Bronchial epithelial cell (primary cell): ENCODE data around the gene SRPK1. TPM values are rescaled to one million over a fixed set of nuclear protein-coding genes. Genes with fewer than 3 reads are reported as not detected.
"Not testable (repeated sequence)": the region's sequence is repeated elsewhere in the genome, so short reads cannot be mapped to it uniquely, and the experiment has no call there.

ENCODE experiments used
- DNase-seq: peaks from one replicate; pipeline ENCODE4 v3.0.0-alpha.2; 2010; ENCODE audit warnings: low read depth
- FAIRE-seq: peaks from 2 replicates; lab custom pipeline; 2011; peaks lifted over from hg19 to GRCh38; lab: Jason Lieb, UNC
- H3K27me3 ChIP-seq: 2 replicates; pipeline ENCODE4 v1.5.1; 2011; ENCODE audit warnings: low read length; ENCODE audit not compliant: control insufficient read depth, insufficient read depth
- H3K36me3 ChIP-seq: 2 replicates; pipeline ENCODE4 v1.5.1; 2011; ENCODE audit warnings: low read length; ENCODE audit not compliant: control insufficient read depth, insufficient read depth
- H3K4me3 ChIP-seq: 2 replicates; pipeline ENCODE4 v1.5.1; 2011; ENCODE audit warnings: mild to moderate bottlenecking, low read depth, low read length, control low read depth
- total RNA-seq: library from RNA; depleted of rRNA; stranded (reverse); fragments of >200 nt; gene quantifications from 2 replicates; pipeline ENCODE4 v1.2.1, GENCODE V29; 2014
- TF ChIP-seq, protein P1 (sequence below): IDR thresholded peaks from 2 replicates; pipeline ENCODE4 v1.5.1; 2011; ENCODE audit warnings: mild to moderate bottlenecking, moderate library complexity, low read length, control low read depth, inconsistent platforms; ENCODE audit not compliant: insufficient read depth, severe bottlenecking

The SRPK1 gene
- total RNA-seq, 1 donor from 2014 or later: 90.6 TPM

DNA sequence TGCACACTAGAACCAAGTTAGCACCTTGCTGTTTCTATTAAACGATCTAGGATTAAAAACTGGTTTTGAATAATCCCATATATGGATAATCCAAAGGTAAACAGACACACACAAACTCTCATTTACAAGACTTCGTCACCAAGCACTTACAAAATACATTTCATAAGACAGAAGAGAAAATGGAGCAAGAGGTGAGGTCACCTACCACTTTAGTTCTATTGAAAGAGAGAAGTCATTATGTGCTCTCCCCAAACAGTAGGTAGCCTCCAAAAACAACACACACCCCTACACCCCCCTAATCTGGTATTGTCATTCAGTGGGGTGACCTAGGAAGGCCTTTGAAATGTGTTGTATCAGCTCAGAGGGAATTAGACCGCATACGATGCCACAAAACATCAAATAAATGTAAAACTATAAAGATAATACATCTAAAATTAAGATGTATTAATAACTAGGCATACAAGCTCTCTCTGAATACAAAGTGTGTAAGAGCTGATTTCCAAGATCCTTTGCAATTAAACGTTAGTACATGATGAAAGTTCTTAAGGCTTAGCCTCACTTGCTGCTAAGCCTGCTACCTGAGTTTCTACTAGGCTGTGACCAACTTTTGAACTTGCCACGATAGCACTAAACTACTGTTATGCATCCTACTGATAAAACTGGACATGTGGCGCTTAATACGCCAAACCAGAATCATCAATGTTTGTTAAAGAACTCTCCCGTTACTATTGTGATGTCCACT is 1.6 kb downstream of the SRPK1 start:
- TF ChIP-seq, protein P1, sequence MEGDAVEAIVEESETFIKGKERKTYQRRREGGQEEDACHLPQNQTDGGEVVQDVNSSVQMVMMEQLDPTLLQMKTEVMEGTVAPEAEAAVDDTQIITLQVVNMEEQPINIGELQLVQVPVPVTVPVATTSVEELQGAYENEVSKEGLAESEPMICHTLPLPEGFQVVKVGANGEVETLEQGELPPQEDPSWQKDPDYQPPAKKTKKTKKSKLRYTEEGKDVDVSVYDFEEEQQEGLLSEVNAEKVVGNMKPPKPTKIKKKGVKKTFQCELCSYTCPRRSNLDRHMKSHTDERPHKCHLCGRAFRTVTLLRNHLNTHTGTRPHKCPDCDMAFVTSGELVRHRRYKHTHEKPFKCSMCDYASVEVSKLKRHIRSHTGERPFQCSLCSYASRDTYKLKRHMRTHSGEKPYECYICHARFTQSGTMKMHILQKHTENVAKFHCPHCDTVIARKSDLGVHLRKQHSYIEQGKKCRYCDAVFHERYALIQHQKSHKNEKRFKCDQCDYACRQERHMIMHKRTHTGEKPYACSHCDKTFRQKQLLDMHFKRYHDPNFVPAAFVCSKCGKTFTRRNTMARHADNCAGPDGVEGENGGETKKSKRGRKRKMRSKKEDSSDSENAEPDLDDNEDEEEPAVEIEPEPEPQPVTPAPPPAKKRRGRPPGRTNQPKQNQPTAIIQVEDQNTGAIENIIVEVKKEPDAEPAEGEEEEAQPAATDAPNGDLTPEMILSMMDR: no peak
- H3K36me3 ChIP-seq: peaks cover under 1% of the 10 kb centered on the region
- DNase-seq (peak; percentile 89), FAIRE-seq (no peak)
- no peaks in the 10 kb centered on the region for H3K27me3 ChIP-seq
- peak overlapping the region; percentile 78 for H3K4me3 ChIP-seq

DNA sequence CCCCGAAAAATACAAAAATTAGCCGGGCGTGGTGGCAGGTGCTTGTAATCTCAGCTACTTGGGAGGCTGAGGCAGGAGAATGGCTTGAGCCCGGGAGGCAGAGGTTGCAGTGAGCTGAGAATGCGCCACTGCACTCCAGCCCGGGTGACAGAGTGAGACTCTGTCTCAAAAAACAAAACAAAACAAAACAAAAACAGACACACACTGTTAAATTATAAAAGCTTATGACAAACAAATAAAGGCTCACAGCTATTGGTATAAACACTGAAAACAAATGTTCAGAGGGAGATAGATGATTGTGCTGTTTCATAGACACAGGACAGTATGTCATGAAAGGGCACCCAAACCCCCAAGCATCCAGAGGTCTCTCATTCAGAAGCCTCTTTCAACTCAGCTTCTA is 4.0 kb downstream of the SRPK1 start:
- not testable (repeated sequence) for FAIRE-seq, H3K36me3 ChIP-seq, H3K4me3 ChIP-seq, DNase-seq, H3K27me3 ChIP-seq

DNA sequence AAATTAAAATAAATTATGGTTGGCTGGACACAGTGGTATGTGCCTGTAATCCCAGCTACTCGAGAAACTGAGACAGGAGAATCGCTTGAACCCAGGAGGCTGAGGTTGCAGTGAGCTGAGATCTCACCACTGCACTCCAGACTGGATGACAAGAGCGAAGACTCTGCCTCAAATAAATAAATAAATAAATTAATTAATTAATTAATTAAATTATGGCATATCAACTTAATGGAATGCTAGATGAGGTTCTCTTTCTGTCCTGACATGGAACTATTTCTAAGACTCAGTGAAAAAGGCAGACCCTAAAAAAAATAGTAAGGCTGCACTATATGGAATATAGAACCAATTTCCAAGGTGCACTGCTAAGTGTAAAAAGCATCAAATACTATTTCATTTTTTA is 4.8 kb downstream of the SRPK1 start:
- no peak for FAIRE-seq
- TF ChIP-seq, protein P1: no peak
- DNase-seq: no peak
- Histone ChIP-seq H3K36me3 (peaks cover 1% of the 10 kb centered on the region), H3K4me3 (no peak overlapping the region), H3K27me3 (no peaks in the 10 kb centered on the region)

DNA sequence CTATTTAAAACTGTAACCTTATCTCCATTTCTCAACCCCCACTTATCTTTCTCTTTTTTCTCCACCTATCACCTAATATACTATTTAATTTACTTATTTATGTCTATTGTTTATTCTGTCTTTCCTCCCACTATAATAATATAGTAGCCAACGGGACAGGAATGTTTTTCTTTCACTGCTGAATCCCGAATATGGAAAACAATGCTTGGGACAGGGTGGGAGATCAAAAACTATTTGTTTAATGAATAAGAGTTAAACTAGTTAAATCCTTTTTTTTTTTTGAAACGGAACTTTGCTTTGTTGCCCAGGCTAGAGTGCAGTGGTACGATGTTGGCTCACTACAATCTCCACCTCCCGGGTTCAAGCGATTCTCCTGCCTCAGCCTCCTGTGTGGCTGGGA is 6.4 kb downstream of the SRPK1 start:
- Histone ChIP-seq H3K36me3 (peaks cover 2% of the 10 kb centered on the region), H3K4me3 (no peak overlapping the region), H3K27me3 (no peaks in the 10 kb centered on the region)
- TF ChIP-seq, protein P1: no peak
- no peak for DNase-seq
- no peak for FAIRE-seq

DNA sequence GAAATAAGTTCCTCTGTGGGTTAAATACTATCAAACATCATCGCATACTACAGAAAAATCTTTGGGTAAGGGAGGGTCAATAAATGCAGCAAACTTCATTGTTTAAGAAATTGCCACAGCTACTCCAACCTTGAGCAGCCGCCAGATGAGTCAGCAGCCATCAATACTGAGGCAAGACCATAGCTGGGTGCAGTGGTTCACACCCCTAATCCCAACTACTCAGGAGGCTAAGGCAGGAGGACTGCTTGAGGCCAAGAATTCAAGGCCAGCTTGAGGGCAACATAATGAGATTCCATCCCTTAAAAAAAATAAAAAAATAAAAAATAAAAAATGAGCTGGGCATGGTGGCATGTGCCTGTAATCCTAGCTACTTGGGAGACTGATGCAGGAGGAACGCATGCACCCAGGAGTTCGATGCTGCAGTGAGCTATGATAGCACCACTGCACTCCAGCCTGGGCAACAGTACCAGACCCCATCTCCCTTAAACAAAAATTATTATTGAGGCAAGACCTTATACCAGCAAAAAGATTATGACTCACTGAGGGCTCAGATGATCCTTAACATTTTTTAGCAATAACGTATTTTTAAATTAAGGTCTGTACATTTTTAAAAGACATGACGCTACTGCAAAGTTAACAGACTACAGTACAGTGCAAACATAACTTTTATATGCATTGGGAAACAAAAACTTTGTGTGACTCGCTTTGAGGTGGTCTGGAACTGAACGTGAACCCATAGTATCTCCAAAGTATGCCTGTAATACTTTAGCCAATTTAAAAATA is 8.8 kb downstream of the SRPK1 start:
- no peak for FAIRE-seq
- no peaks in the 10 kb centered on the region for H3K27me3 ChIP-seq
- no peak overlapping the region for H3K4me3 ChIP-seq

DNA sequence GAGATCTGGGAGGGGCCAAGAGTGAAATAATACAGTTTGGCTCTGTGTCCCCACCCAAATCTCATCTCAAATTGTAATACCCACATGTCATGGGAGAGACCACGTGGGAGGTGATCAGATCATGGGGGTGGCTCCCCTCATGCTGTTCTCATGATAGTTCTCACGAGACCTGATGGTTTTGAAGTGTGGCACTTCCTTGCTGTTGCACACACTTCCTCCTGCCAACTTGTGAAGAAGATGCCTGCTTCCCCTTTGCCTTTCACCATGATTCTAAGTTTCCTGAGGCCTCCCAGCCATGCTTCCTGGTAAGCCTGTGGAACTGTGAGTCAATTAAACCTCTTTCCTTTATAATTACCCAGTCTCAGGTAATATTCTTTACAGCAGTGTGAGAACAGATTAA is 11.3 kb downstream of the SRPK1 start:
- not testable (repeated sequence) for H3K27me3 ChIP-seq, H3K4me3 ChIP-seq, H3K36me3 ChIP-seq, DNase-seq, FAIRE-seq

More for the DNA sequence above, 8.8 kb downstream of the SRPK1 start:
- peaks cover 3% of the 10 kb centered on the region for H3K36me3 ChIP-seq
- DNase-seq: no peak
- TF ChIP-seq, protein P1: no peak

DNA sequence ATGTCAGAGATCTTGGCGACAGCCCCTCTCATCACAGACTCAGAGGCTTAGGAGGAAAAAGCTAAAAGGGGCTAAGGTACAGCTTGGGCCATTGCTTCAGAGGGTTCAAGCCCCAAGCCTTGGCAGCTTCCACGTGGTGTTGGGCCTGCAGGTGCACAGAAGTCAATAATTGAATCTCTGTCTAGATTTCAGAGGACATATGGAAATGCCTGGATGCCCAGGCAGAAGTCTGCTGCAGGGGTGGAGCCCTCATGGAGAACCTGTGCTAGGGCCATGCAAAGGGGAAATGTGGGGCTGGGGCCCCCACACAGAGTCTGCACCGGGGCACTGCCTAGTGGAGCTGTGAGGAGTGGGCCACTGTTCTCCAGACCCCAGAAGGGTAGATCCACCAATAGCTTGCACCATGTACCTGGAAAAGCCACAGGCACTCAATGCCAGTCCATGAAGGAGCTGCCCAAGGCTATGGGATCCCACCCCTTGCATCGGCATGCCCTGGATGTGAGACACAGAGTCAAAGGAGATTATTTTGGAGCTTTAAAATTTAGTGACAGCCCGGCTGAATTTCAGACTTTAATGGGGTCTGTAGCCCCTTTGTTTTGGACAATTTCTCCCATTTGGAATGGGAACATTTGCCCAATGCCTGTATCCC is 12.0 kb downstream of the SRPK1 start:
- H3K4me3 ChIP-seq, H3K36me3 ChIP-seq, H3K27me3 ChIP-seq, DNase-seq, FAIRE-seq: not testable (repeated sequence)
